Mammary epithelial cell (primary cell): ENCODE data around the gene NLRP4.

Experiments
- EZH2 ChIP-seq: IDR thresholded peaks from 2 replicates; pipeline ENCODE4 v1.6.1; 2012; ENCODE audit warnings: low read length, inconsistent platforms, borderline replicate concordance
- TF ChIP-seq, protein P1 (sequence below), 2 donors: IDR thresholded peaks in 1 of 2; conservative IDR thresholded peaks in 1 of 2; 2 replicates each; pipeline ENCODE4 v1.5.1; 2011 to 2012; ENCODE audit warnings: inconsistent platforms in 2 of 2, low read length in 2 of 2, mild to moderate bottlenecking in 2 of 2, control low read depth in 1 of 2, low read depth in 1 of 2; ENCODE audit not compliant: insufficient read depth in 1 of 2; ENCODE audit errors: extremely low read depth in 1 of 2

DNA sequence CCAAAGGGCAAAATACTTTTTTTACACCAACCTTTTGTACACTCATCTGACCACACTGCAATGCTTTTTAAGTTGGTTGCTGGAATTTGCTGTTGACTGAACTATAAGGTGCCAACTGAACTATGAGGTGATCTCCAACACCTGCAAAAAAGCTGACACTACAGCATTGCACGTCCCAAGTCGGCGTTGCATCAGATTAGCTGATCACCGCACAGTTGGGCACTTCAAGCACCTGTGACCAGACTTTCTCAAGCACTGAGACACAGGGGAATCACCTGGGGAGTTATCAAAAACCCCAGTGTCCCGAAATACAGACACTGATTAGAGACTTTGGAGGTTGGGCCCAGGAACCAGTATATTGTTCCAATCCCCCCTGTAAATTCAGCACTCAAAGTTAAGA, 5.7 kb upstream of the NLRP4 start:
- TF ChIP-seq, protein P1, sequence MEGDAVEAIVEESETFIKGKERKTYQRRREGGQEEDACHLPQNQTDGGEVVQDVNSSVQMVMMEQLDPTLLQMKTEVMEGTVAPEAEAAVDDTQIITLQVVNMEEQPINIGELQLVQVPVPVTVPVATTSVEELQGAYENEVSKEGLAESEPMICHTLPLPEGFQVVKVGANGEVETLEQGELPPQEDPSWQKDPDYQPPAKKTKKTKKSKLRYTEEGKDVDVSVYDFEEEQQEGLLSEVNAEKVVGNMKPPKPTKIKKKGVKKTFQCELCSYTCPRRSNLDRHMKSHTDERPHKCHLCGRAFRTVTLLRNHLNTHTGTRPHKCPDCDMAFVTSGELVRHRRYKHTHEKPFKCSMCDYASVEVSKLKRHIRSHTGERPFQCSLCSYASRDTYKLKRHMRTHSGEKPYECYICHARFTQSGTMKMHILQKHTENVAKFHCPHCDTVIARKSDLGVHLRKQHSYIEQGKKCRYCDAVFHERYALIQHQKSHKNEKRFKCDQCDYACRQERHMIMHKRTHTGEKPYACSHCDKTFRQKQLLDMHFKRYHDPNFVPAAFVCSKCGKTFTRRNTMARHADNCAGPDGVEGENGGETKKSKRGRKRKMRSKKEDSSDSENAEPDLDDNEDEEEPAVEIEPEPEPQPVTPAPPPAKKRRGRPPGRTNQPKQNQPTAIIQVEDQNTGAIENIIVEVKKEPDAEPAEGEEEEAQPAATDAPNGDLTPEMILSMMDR (conservative IDR thresholded peaks at IDR 0.05 in 1 of 2, IDR thresholded peaks at IDR 0.05 in 1 of 2; ENCODE audit: extremely low read depth in 1 of 2, insufficient read depth in 1 of 2, low read depth in 1 of 2, low read length in 2 of 2): no peak
- no peak for TF ChIP-seq EZH2
